ENCODE results near the gene GEMIN7.

Gene GEMIN7

DNA sequence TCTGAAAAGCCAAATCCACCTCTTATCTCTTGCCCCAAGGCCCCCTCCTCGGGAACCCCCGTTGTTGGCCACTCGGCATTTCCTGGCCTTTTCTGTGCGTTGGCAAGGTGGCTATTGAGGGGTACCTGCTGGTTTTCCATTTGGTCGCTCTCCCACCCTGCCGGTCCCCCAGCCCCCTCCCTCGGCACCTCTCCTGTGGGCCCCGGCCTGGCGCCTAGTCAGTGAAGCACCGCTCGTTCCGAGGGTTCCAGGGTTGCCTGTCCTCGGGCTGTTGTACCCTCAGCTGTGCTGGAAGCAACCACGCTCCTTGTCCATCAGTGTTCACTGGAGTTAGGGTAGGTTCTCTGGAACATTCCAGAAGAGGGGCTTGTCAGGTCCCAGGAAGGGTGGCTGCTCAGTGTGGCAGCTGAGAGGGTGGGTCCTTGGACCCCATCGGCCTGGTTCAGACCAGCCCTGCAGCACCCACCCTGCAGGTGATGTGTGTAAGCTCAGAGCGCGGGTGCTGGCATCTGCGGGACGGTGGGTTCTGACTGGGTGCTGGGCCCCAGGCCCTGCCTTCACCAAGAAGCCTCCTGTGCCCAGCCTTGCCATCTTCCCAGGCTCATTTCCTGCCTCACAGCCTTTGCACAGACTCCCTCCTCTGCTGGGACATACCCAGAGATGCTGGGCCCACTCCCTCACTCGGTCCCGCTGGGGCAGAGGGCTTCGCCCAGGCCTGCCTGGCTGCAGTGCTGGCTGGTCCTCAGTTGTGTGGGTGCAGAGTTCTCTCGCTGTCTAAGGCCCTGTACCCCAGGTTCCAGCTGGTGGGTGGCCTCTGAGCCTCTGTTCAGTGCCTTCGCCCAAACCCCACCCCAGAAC lies 60.5 kb downstream of the GEMIN7 start:
- Histone ChIP-seq H2AFZ (no peak overlapping the region), H3K27ac (no peak overlapping the region), H3K9ac (no peak overlapping the region), H3K27me3 (ENCODE audit: control insufficient read depth, insufficient read depth, low read length) (no peaks in the 10 kb centered on the region), H3K4me2 (ENCODE audit: low read length) (no peak overlapping the region), H3K4me1 (no peaks in the 10 kb centered on the region), H3K36me3 (ENCODE audit: control insufficient read depth, insufficient read depth, low read length) (no peaks in the 10 kb centered on the region), H3K4me3 (ENCODE audit: low read depth, low read length) (no peak overlapping the region), H3K9me3 (ENCODE audit: control insufficient read depth, low read length) (no peaks in the 10 kb centered on the region), H3K79me2 (peaks cover 67% of the 10 kb centered on the region)
- TF ChIP-seq, protein P1, sequence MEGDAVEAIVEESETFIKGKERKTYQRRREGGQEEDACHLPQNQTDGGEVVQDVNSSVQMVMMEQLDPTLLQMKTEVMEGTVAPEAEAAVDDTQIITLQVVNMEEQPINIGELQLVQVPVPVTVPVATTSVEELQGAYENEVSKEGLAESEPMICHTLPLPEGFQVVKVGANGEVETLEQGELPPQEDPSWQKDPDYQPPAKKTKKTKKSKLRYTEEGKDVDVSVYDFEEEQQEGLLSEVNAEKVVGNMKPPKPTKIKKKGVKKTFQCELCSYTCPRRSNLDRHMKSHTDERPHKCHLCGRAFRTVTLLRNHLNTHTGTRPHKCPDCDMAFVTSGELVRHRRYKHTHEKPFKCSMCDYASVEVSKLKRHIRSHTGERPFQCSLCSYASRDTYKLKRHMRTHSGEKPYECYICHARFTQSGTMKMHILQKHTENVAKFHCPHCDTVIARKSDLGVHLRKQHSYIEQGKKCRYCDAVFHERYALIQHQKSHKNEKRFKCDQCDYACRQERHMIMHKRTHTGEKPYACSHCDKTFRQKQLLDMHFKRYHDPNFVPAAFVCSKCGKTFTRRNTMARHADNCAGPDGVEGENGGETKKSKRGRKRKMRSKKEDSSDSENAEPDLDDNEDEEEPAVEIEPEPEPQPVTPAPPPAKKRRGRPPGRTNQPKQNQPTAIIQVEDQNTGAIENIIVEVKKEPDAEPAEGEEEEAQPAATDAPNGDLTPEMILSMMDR (IDR thresholded peaks at IDR 0.05): no peak

DNA sequence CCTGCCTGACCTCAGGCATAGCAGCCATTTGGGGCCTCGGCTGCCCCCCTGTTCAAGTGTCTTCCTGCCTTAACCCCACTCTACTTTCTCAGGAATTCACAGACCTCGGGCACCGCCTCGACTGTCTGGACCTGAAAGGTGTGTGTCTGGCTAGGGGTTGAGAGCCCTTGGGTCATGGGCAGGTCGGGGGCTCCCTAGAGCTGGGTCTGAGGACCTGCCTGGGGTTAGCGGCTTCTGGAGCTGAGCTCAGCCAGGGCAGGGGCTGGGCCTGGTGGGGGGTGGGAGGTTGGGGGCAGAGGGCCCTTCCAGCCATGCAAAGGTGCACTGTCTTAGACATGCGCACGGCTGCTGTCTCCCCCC lies 61.1 kb downstream of the GEMIN7 start:
- H3K36me3 ChIP-seq (ENCODE audit: control insufficient read depth, insufficient read depth, low read length): no peaks in the 10 kb centered on the region
- no peak overlapping the region for H2AFZ ChIP-seq
- TF ChIP-seq, protein P1 (IDR thresholded peaks at IDR 0.05): no peak
- H3K9ac ChIP-seq: no peak overlapping the region
- H3K4me3 ChIP-seq (ENCODE audit: low read depth, low read length): no peak overlapping the region
- H3K27me3 ChIP-seq (ENCODE audit: control insufficient read depth, insufficient read depth, low read length): no peaks in the 10 kb centered on the region
- no peak overlapping the region for H3K4me2 ChIP-seq (ENCODE audit: low read length)
- no peaks in the 10 kb centered on the region for H3K4me1 ChIP-seq
- H3K9me3 ChIP-seq (ENCODE audit: control insufficient read depth, low read length): no peaks in the 10 kb centered on the region
- no peak overlapping the region for H3K27ac ChIP-seq
- H3K79me2 ChIP-seq: peaks cover 65% of the 10 kb centered on the region

DNA sequence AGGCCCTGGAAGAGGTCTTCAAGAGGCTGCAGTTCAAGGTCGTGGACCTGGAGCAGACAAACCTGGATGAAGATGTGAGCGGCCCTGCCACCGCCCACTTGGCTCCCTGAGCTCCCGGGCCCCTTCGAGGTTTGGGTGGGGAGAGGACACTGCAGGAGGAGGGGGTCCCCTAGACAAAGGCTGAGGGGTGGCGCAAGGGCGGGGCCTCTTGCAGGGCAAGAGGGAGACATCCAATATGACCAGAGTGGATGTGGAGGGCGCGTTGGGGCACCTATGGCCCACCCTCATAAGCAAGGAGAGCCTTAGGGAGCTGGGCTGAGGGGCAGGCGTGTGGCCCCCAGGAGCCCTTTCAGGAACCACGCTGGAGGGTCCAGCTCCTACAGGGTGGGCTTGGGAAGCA lies 61.5 kb downstream of the GEMIN7 start:
- Histone ChIP-seq H3K4me1 (no peaks in the 10 kb centered on the region), H3K9ac (no peak overlapping the region), H2AFZ (no peak overlapping the region), H3K4me2 (ENCODE audit: low read length) (no peak overlapping the region), H3K27me3 (ENCODE audit: control insufficient read depth, insufficient read depth, low read length) (no peaks in the 10 kb centered on the region), H3K27ac (no peak overlapping the region), H3K79me2 (peaks cover 63% of the 10 kb centered on the region), H3K4me3 (ENCODE audit: low read depth, low read length) (no peak overlapping the region), H3K9me3 (ENCODE audit: control insufficient read depth, low read length) (no peaks in the 10 kb centered on the region), H3K36me3 (ENCODE audit: control insufficient read depth, insufficient read depth, low read length) (no peaks in the 10 kb centered on the region)
- TF ChIP-seq, protein P1 (IDR thresholded peaks at IDR 0.05): no peak

Measured in parathyroid adenoma (tissue), 2 donors.